Gastroesophageal sphincter (tissue), 4 donors: ENCODE measurements around the gene CASK. TPM values are rescaled to one million over a fixed set of nuclear protein-coding genes. Genes with fewer than 3 reads are reported as not detected.
A peak's percentile ranks its signal among the peaks of the same experiment; 100 is the strongest.

Experiments used
- ATAC-seq: fragments of 150-250 bp; one replicate; pipeline ENCODE4 v1.9.1; 2016; ENCODE audit warnings: mild to moderate bottlenecking, moderate library complexity
- H3K27ac ChIP-seq, 4 donors: fragments of 200-600 bp; sonication (generic) in 3 of 4; 1 replicate in 3 of 4; 2 replicates in 1 of 4; pipeline ENCODE4 v1.5.1; 2016 to 2019
- H3K27me3 ChIP-seq: fragments of 200-600 bp; sonication (generic); one replicate; pipeline ENCODE4 v1.5.1; 2019
- H3K36me3 ChIP-seq, 2 donors: fragments of 200-600 bp; sonication (generic); one replicate each; pipeline ENCODE4 v1.5.1; 2019; ENCODE audit warnings: control low read depth in 1 of 2
- H3K4me1 ChIP-seq, 3 donors: fragments of 200-600 bp; sonication (generic); 1 replicate in 2 of 3; 2 replicates in 1 of 3; pipeline ENCODE4 v1.5.1; 2016 to 2019; ENCODE audit warnings: control low read depth in 2 of 3
- H3K4me3 ChIP-seq, 2 donors: fragments of 200-600 bp; sonication (generic); one replicate each; pipeline ENCODE4 v1.5.1; 2019; ENCODE audit warnings: mild to moderate bottlenecking in 1 of 2, moderate library complexity in 1 of 2
- H3K9me3 ChIP-seq, 3 donors: fragments of 200-600 bp; sonication (generic); one replicate each; pipeline ENCODE4 v1.5.1; 2017 to 2019; ENCODE audit warnings: control low read depth in 2 of 3
- CTCF ChIP-seq, 4 experiments: fragments of 200-600 bp in 2 of 4; fragments of 450-650 bp in 2 of 4; sonication (generic) in 1 of 4; IDR thresholded peaks; one replicate each; pipeline ENCODE4 v1.5.1; 2017 to 2019; ENCODE audit warnings: antibody characterized with exemption in 4 of 4, mild to moderate bottlenecking in 2 of 4, moderate library complexity in 2 of 4
- EP300 ChIP-seq: sonication (generic); formaldehyde crosslinking; IDR thresholded peaks from one replicate; pipeline ENCODE4 v1.6.1; 2017; ENCODE audit warnings: antibody characterized with exemption, mild to moderate bottlenecking
- POLR2A ChIP-seq, 2 donors: fragments of 450-650 bp; IDR thresholded peaks; one replicate each; pipeline ENCODE4 v1.6.1; 2017; ENCODE audit warnings: antibody characterized with exemption in 2 of 2, mild to moderate bottlenecking in 2 of 2, moderate library complexity in 1 of 2
- POLR2AphosphoS5 ChIP-seq: sonication (generic); formaldehyde crosslinking; IDR thresholded peaks from one replicate; pipeline ENCODE4 v1.6.1; 2017; ENCODE audit warnings: antibody characterized with exemption
- WGBS, 2 donors: methylation state at CpG; one replicate each; pipeline ENCODE4 v1.1.5; 2018; ENCODE audit warnings: low coverage in 1 of 2; 5-methylcytosine and 5-hydroxymethylcytosine counted together
- total RNA-seq, 4 donors: library from RNA; depleted of rRNA; stranded (reverse); fragments of >200 nt; gene quantifications; one replicate each; pipeline ENCODE4 v1.1.0, GENCODE V29; 2016

Gene CASK
- total RNA-seq, 4 donors from 2014 or later = 22.6 to 55.0 (median 30.5) TPM

DNA sequence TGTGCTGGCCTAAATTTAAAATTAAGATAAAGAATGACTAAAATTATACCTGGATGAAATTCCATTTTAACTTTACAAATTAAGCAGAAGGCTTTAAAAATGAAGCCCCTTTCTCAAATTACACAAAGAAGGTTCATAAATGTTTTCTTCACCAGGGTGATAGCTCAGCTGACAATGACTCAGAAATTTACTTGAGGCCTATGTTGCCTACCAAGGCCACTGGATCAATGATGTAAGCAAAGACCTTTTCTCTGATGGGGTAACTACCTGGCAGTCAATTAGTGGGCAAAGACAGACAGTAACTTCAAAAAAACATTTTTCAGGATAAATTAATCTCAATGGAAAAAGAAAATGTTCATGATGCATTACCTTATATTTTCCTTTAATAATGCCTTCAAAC lies 258.4 kb downstream of the CASK start:
- Histone ChIP-seq H3K27me3 (no peaks in the 10 kb centered on the region), H3K9me3 (no peaks in the 10 kb centered on the region), H3K27ac (no peak overlapping the region), H3K36me3 (peaks cover 0 to 4% of the 10 kb centered on the region in 2 donors), H3K4me1 (peaks cover 0 to 32% (median 0%) of the 10 kb centered on the region in 3 donors), H3K4me3 (no peak overlapping the region)
- TF ChIP-seq POLR2A (IDR thresholded peaks at IDR 0.05) (no peak), EP300 (no peak), CTCF (IDR thresholded peaks at IDR 0.05) (no peak), POLR2AphosphoS5 (no peak)
- no peak for ATAC-seq

DNA sequence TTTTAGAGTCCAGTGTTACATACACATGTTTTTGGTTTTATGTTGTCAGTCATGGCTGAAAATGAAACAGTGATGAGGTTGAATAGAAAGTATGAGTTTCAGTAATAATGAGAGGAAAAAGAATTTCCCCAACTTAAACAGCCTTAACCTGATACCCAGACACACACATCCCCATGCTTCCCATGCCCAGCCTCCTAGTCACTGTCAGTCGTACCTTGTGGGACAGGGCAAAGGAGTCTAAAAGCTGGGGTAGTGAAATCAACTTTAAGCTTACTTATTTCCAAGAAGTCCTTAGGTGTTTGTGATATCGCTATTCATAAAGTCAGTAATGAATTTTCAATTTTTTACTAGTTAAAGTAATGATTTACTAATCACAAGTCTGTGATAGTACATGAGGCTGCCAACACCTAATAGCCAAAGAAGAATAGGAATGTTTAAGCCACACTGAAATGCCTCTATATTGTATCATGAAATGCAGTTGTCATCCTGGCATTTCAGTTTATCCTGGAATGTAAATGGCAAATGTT lies 258.9 kb downstream of the CASK start:
- Histone ChIP-seq H3K27ac (peak overlapping the region in 1 of 4 donors; percentile 14), H3K9me3 (no peaks in the 10 kb centered on the region), H3K27me3 (no peaks in the 10 kb centered on the region), H3K36me3 (peaks cover 0 to 9% of the 10 kb centered on the region in 2 donors), H3K4me3 (no peak overlapping the region), H3K4me1 (peaks cover 0 to 32% (median 0%) of the 10 kb centered on the region in 3 donors)
- ATAC-seq = no peak
- WGBS, 2 donors = 60 to 68% methylated on average over 2 of the region's 2 CpGs
- TF ChIP-seq CTCF (IDR thresholded peaks at IDR 0.05) = no peak
- no peak for TF ChIP-seq POLR2AphosphoS5
- no peak for TF ChIP-seq POLR2A (IDR thresholded peaks at IDR 0.05)
- TF ChIP-seq EP300 = no peak

DNA sequence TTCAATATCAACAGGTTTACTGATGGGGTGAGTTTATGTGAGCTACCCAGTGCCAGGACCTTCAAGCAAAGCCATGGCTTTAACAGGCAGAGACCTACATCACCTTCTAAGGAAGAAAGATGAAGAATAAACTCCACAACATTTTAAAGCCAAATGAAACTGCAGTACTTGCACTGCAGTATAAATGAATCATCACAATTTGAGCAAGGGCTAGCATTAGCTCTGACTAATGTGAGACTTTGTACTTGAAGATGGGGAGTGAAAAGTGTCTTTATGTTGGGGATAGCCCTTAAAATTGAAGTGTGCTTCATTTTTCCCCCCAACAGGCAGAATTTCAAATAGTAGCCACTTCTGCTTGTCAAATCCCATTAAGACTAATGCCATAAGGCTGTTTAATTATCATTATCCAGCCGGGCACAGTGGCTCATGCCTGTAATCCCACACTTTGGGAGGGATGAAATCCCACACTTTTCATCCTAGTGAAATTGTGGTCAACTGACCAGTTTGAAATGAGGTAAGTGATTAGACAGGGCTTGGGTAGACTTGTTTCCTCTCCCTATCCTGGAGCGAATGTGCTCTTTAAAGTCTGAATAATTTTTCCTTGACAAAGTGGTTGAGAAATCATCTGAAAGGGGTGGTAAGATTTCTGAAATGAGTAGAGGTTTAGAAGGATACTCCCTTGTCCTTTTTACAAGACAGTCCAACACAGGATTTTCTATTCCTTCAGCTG lies 261.8 kb downstream of the CASK start:
- no peaks in the 10 kb centered on the region for H3K9me3 ChIP-seq
- WGBS, 2 donors = 33 to 52% methylated on average over 1 to 2 of the region's 2 CpGs
- no peak for ATAC-seq
- no peaks in the 10 kb centered on the region for H3K27me3 ChIP-seq
- no peak overlapping the region for H3K4me3 ChIP-seq
- H3K27ac ChIP-seq = peak overlapping the region in 2 of 4 donors; percentile 27 to 53
- TF ChIP-seq CTCF (IDR thresholded peaks at IDR 0.05) = no peak
- no peak for TF ChIP-seq POLR2A (IDR thresholded peaks at IDR 0.05)
- no peak for TF ChIP-seq EP300
- no peak for TF ChIP-seq POLR2AphosphoS5
- H3K36me3 ChIP-seq = peaks cover 0 to 31% of the 10 kb centered on the region in 2 donors
- H3K4me1 ChIP-seq = peaks cover 0 to 30% (median 0%) of the 10 kb centered on the region in 3 donors

GRCh38 chrX:41655631-41656030 lies 267.7 kb downstream of the CASK start:
- Histone ChIP-seq H3K4me3 (no peak overlapping the region), H3K27me3 (no peaks in the 10 kb centered on the region), H3K4me1 (no peaks in the 10 kb centered on the region), H3K9me3 (no peaks in the 10 kb centered on the region), H3K27ac (no peak overlapping the region), H3K36me3 (peaks cover 0 to 36% of the 10 kb centered on the region in 2 donors)
- WGBS, 2 donors = 17% methylated on average over 1 of the region's 4 CpGs; no CpG with 5 or more reads in 1 of the 2 donors
- no peak for ATAC-seq
- no peak for TF ChIP-seq POLR2AphosphoS5
- no peak for TF ChIP-seq CTCF (IDR thresholded peaks at IDR 0.05)
- no peak for TF ChIP-seq EP300
- no peak for TF ChIP-seq POLR2A (IDR thresholded peaks at IDR 0.05)

GRCh38 chrX:41655101-41655500 lies 268.3 kb downstream of the CASK start:
- no peaks in the 10 kb centered on the region for H3K27me3 ChIP-seq
- H3K4me1 ChIP-seq = no peaks in the 10 kb centered on the region
- no peak overlapping the region for H3K27ac ChIP-seq
- WGBS, 2 donors = 70 to 74% methylated on average over 2 to 3 of the region's 4 CpGs
- peaks cover 0 to 33% of the 10 kb centered on the region in 2 donors for H3K36me3 ChIP-seq
- H3K9me3 ChIP-seq = no peaks in the 10 kb centered on the region
- no peak overlapping the region for H3K4me3 ChIP-seq
- no peak for ATAC-seq
- TF ChIP-seq EP300 = no peak
